Measurements from ENCODE around the gene SPARCL1. TPM values are rescaled to one million over a fixed set of nuclear protein-coding genes. Genes with fewer than 3 reads are reported as not detected.
"Not testable (repeated sequence)": the region's sequence is repeated elsewhere in the genome, so short reads cannot be mapped to it uniquely, and the experiment has no call there.

SPARCL1 gene, protein sequence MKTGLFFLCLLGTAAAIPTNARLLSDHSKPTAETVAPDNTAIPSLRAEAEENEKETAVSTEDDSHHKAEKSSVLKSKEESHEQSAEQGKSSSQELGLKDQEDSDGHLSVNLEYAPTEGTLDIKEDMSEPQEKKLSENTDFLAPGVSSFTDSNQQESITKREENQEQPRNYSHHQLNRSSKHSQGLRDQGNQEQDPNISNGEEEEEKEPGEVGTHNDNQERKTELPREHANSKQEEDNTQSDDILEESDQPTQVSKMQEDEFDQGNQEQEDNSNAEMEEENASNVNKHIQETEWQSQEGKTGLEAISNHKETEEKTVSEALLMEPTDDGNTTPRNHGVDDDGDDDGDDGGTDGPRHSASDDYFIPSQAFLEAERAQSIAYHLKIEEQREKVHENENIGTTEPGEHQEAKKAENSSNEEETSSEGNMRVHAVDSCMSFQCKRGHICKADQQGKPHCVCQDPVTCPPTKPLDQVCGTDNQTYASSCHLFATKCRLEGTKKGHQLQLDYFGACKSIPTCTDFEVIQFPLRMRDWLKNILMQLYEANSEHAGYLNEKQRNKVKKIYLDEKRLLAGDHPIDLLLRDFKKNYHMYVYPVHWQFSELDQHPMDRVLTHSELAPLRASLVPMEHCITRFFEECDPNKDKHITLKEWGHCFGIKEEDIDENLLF
- under 0.01 and 1.1 TPM in 2 replicates for total RNA-seq (2012; rRNA removed)

- no peaks in the 10 kb centered on the region for H3K4me1 ChIP-seq (ENCODE audit: control insufficient read depth, insufficient read depth, low read length)
- H3K9ac ChIP-seq (ENCODE audit: low read depth, low read length) = no peak within 1 kb of the TSS
- no peaks in the 10 kb centered on the region for H3K9me3 ChIP-seq (replicated peaks; ENCODE audit: low read length)
- no peak within 1 kb of the TSS for H3K4me2 ChIP-seq (ENCODE audit: low read length)
- no peaks in the 10 kb centered on the region for H3K27me3 ChIP-seq (ENCODE audit: control insufficient read depth, insufficient read depth, low read length)
- no peak within 1 kb of the TSS for H3K4me3 ChIP-seq (ENCODE audit: low read length)
- no peaks in the 10 kb centered on the region for H3K36me3 ChIP-seq (ENCODE audit: insufficient read depth, low read length)
Measured at GRCh38 chr4:87529187-87529586, at the start of gene SPARCL1. Gene SPARCL1 (minus strand): TSS chr4:87529376. CDS start chr4:87499574, 29,802 bp downstream.

- no peak overlapping the region for H3K4me3 ChIP-seq (ENCODE audit: low read length)
- no peaks in the 10 kb centered on the region for H3K9me3 ChIP-seq (replicated peaks; ENCODE audit: low read length)
Measured at GRCh38 chr4:87575983-87576382, 46.8 kb upstream of the SPARCL1 start.

DNA sequence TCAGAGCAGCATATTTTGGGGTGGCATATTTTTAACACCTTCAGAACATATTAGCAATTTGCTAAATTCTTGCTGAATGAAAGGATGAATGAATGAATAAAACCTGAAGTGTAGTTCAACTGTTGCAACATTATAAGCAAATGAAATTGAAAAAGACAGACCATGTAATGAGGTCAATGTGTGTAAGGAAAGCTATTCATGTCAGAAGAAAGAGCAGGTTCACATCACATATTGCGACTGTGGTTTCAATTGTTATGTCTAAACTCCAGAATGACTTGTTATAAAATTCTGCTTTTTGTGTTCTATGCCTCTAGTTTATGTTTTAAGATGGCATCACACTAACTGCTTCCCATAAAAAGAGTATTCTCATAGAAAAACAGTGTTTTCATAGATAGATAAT, 46.2 kb upstream of the SPARCL1 start:
- no peaks in the 10 kb centered on the region for H3K4me1 ChIP-seq (ENCODE audit: control insufficient read depth, insufficient read depth, low read length)
- H3K27me3 ChIP-seq (ENCODE audit: control insufficient read depth, insufficient read depth, low read length) = no peaks in the 10 kb centered on the region
- H3K4me2 ChIP-seq (ENCODE audit: low read length) = no peak overlapping the region

More at GRCh38 chr4:87575983-87576382, 46.8 kb upstream of the SPARCL1 start:
- H3K36me3 ChIP-seq (ENCODE audit: insufficient read depth, low read length) = no peaks in the 10 kb centered on the region
- H3K4me1 ChIP-seq (ENCODE audit: control insufficient read depth, insufficient read depth, low read length) = no peaks in the 10 kb centered on the region
- H3K27me3 ChIP-seq (ENCODE audit: control insufficient read depth, insufficient read depth, low read length) = no peaks in the 10 kb centered on the region
- H3K9ac ChIP-seq (ENCODE audit: low read depth, low read length) = no peak overlapping the region
- H3K4me2 ChIP-seq (ENCODE audit: low read length) = no peak overlapping the region

GRCh38 chr4:87574996-87575395, 45.8 kb upstream of the SPARCL1 start:
- Histone ChIP-seq H3K36me3 (ENCODE audit: insufficient read depth, low read length) (no peaks in the 10 kb centered on the region), H3K4me2 (ENCODE audit: low read length) (no peak overlapping the region), H3K4me3 (ENCODE audit: low read length) (no peak overlapping the region), H3K4me1 (ENCODE audit: control insufficient read depth, insufficient read depth, low read length) (no peaks in the 10 kb centered on the region), H3K9me3 (replicated peaks; ENCODE audit: low read length) (no peaks in the 10 kb centered on the region), H3K27me3 (ENCODE audit: control insufficient read depth, insufficient read depth, low read length) (no peaks in the 10 kb centered on the region), H3K9ac (ENCODE audit: low read depth, low read length) (no peak overlapping the region)

More for the DNA sequence above, 46.2 kb upstream of the SPARCL1 start:
- Histone ChIP-seq H3K36me3 (ENCODE audit: insufficient read depth, low read length) (no peaks in the 10 kb centered on the region), H3K9ac (ENCODE audit: low read depth, low read length) (no peak overlapping the region), H3K4me3 (ENCODE audit: low read length) (no peak overlapping the region), H3K9me3 (replicated peaks; ENCODE audit: low read length) (no peaks in the 10 kb centered on the region)

GRCh38 chr4:87574376-87574775, 45.2 kb upstream of the SPARCL1 start:
- not testable (repeated sequence) for H3K9ac ChIP-seq (ENCODE audit: low read depth, low read length); H3K4me1 ChIP-seq (ENCODE audit: control insufficient read depth, insufficient read depth, low read length); H3K36me3 ChIP-seq (ENCODE audit: insufficient read depth, low read length); H3K4me2 ChIP-seq (ENCODE audit: low read length); H3K9me3 ChIP-seq (replicated peaks; ENCODE audit: low read length); H3K4me3 ChIP-seq (ENCODE audit: low read length); H3K27me3 ChIP-seq (ENCODE audit: control insufficient read depth, insufficient read depth, low read length)

DNA sequence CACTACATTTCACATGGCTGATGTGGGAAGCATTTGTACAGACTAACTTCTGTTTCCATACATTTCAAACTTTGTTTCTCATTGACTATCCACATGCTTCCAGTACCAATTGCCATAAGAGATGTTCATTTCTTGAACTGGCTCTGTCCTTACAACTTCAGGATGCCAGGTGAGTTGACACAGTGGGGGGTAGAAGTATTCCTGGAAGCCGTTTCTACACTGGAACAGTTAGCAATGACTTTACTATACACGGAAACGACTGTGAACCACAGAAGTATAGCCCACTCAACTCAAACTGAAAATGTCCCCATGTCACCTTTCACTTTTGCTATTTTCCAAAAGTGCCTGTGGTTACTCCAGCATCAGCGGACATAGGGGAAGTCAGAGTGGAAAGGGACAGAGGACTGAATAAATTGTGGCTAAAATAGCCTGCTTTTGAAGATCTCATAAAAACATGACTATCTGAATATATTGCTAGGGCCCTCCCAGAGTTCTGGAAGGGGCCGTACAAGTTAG, 41.2 kb upstream of the SPARCL1 start:
- Histone ChIP-seq H3K27me3 (ENCODE audit: control insufficient read depth, insufficient read depth, low read length) (no peaks in the 10 kb centered on the region), H3K9ac (ENCODE audit: low read depth, low read length) (no peak overlapping the region), H3K9me3 (replicated peaks; ENCODE audit: low read length) (no peaks in the 10 kb centered on the region), H3K36me3 (ENCODE audit: insufficient read depth, low read length) (no peaks in the 10 kb centered on the region), H3K4me3 (ENCODE audit: low read length) (no peak overlapping the region), H3K4me1 (ENCODE audit: control insufficient read depth, insufficient read depth, low read length) (no peaks in the 10 kb centered on the region), H3K4me2 (ENCODE audit: low read length) (no peak overlapping the region)

DNA sequence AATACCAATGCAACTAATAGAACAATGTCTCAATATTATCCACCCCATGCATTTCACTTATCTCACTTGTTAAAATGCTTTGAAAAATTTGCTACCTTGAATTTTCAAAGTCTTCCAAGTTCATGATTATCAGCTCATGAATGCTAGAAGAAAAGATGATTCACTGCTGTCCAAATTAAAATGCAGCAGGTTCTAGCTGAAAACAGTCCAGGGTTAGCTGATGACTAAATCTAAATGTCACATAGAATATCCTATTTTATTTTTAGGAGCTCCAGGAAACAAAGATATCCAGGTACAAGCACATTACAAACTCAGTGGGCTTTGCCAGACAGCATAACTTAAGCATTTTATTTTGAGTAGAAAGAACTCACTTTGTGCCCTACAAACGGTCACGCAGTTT, 38.0 kb upstream of the SPARCL1 start:
- peak overlapping the region; percentile 39 for H3K4me2 ChIP-seq (ENCODE audit: low read length)
- H3K27me3 ChIP-seq (ENCODE audit: control insufficient read depth, insufficient read depth, low read length) = no peaks in the 10 kb centered on the region
- no peak overlapping the region for H3K4me3 ChIP-seq (ENCODE audit: low read length)
- no peaks in the 10 kb centered on the region for H3K9me3 ChIP-seq (replicated peaks; ENCODE audit: low read length)
- no peaks in the 10 kb centered on the region for H3K4me1 ChIP-seq (ENCODE audit: control insufficient read depth, insufficient read depth, low read length)
- no peak overlapping the region for H3K9ac ChIP-seq (ENCODE audit: low read depth, low read length)
- H3K36me3 ChIP-seq (ENCODE audit: insufficient read depth, low read length) = no peaks in the 10 kb centered on the region

DNA sequence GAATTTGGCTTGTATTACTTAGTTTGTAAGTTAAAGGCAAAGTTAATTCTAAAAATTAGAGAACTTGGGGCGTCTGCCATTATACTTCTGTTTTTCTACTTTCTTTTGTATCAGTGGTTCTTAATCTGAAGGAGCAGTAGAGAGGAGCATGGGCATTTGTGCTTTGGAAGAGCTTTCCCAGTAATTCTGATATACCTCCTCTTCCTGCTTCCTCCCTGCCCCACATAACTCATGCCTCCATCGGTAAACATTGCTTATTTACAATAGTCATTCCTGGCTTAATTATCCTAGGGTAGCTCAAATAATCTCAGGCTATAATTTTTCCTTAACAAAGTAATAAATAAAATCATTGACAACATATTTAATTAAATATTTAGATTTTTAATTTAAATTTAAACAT, 37.1 kb upstream of the SPARCL1 start:
- Histone ChIP-seq H3K4me3 (ENCODE audit: low read length) (no peak overlapping the region), H3K9me3 (replicated peaks; ENCODE audit: low read length) (no peaks in the 10 kb centered on the region), H3K4me1 (ENCODE audit: control insufficient read depth, insufficient read depth, low read length) (no peaks in the 10 kb centered on the region), H3K36me3 (ENCODE audit: insufficient read depth, low read length) (no peaks in the 10 kb centered on the region), H3K27me3 (ENCODE audit: control insufficient read depth, insufficient read depth, low read length) (no peaks in the 10 kb centered on the region), H3K9ac (ENCODE audit: low read depth, low read length) (no peak overlapping the region), H3K4me2 (ENCODE audit: low read length) (no peak overlapping the region)

DNA sequence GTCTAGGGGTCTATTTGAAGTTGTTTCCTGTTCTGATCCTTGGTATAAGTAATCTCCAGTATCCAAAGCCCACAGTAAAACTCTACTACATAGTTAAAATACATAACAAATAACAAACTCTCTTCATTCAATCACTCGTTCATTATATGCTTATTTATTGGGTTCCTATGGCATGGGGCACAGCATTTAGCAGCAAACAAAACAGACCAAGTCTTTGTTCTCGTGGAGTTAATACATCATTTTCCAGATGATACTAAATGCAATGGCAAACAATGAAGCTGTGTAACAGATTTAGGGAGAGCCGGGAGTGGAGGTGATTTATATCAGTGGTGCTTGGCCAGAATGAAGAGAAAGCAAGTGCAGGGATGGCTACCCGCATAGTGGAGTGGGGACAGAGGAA, 36.6 kb upstream of the SPARCL1 start:
- no peaks in the 10 kb centered on the region for H3K27me3 ChIP-seq (ENCODE audit: control insufficient read depth, insufficient read depth, low read length)
- no peak overlapping the region for H3K4me3 ChIP-seq (ENCODE audit: low read length)
- H3K4me1 ChIP-seq (ENCODE audit: control insufficient read depth, insufficient read depth, low read length) = no peaks in the 10 kb centered on the region
- H3K4me2 ChIP-seq (ENCODE audit: low read length) = no peak overlapping the region
- no peaks in the 10 kb centered on the region for H3K36me3 ChIP-seq (ENCODE audit: insufficient read depth, low read length)
- no peaks in the 10 kb centered on the region for H3K9me3 ChIP-seq (replicated peaks; ENCODE audit: low read length)
- no peak overlapping the region for H3K9ac ChIP-seq (ENCODE audit: low read depth, low read length)

- Histone ChIP-seq H3K9ac (ENCODE audit: low read depth, low read length) (no peak overlapping the region), H3K4me1 (ENCODE audit: control insufficient read depth, insufficient read depth, low read length) (peaks cover 11% of the 10 kb centered on the region), H3K9me3 (replicated peaks; ENCODE audit: low read length) (no peaks in the 10 kb centered on the region), H3K4me3 (ENCODE audit: low read length) (no peak overlapping the region), H3K27me3 (ENCODE audit: control insufficient read depth, insufficient read depth, low read length) (no peaks in the 10 kb centered on the region), H3K36me3 (ENCODE audit: insufficient read depth, low read length) (no peaks in the 10 kb centered on the region), H3K4me2 (ENCODE audit: low read length) (no peak overlapping the region)
Measured at GRCh38 chr4:87560802-87561201, 31.6 kb upstream of the SPARCL1 start.

DNA sequence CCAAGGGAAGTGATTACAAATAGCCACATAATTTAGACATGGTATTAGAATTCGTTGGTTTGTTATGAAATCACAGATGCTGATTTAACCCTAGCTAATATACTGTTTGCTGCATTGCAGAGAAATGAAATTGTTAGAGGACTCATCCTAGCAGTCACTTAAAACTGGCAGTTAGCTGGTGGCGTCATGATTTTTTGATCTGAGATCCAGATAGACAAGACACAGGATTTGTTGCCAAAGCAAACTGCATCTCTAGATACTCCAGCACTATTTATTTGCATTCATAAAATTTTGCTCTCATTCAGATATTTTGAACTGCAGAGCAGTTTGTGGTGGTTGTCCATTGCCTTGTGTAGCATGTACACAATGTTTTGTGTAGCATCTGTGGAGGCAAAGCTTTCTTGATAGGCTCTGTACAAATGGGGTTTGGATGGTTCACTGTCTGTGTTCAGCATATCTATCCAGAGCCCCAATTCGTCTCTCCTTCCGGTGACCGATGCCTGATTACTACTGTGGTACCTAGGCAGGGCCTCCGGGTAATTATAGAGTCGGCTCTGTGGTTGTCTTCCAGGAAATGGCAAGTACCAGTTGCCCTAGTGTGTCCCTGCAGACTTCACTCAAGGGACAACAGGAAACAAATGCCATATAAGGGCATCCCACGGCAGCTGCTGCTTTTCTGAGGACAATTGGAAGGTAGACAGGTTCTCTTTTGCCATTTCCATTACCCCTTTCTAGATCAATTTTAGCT, 30.1 kb upstream of the SPARCL1 start:
- Histone ChIP-seq H3K4me3 (ENCODE audit: low read length) (no peak overlapping the region), H3K4me1 (ENCODE audit: control insufficient read depth, insufficient read depth, low read length) (peaks cover 16% of the 10 kb centered on the region), H3K9me3 (replicated peaks; ENCODE audit: low read length) (no peaks in the 10 kb centered on the region), H3K36me3 (ENCODE audit: insufficient read depth, low read length) (no peaks in the 10 kb centered on the region), H3K27me3 (ENCODE audit: control insufficient read depth, insufficient read depth, low read length) (no peaks in the 10 kb centered on the region), H3K9ac (ENCODE audit: low read depth, low read length) (no peak overlapping the region), H3K4me2 (ENCODE audit: low read length) (no peak overlapping the region)
